ENCODE results near the gene DCUN1D4.
A peak's percentile ranks its signal among the peaks of the same experiment; 100 is the strongest.
"Not testable (repeated sequence)": the region's sequence is repeated elsewhere in the genome, so short reads cannot be mapped to it uniquely, and the experiment has no call there.

DCUN1D4 gene

DNA sequence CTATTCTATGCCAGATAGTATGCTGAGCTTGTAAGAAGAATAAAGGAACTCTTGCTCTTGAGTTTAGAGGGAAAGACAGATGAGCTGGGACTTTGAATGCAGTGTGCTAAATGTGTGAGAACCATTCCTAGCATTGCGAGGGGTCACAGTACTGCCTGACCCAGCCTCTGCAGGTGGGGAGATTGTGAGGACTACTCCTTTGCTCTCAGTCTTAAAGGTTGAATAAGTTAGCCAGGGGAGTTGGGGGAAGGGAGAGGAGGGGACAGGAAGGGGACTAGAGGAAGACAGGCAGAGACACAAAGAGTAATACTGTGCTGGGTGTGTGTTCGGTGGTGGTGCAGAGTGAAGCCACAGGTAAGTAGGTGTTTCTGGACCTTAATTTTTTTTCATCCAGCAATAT lies 41.7 kb downstream of the DCUN1D4 start:
- DNase-seq (ENCODE audit: low read depth), result no peak
- no peak overlapping the region for H3K4me3 ChIP-seq (ENCODE audit: low read depth, low read length)

GRCh38 chr4:51885363-51885762 lies 42.4 kb downstream of the DCUN1D4 start:
- DNase-seq (ENCODE audit: low read depth), result no peak
- no peak overlapping the region for H3K4me3 ChIP-seq (ENCODE audit: low read depth, low read length)

DNA sequence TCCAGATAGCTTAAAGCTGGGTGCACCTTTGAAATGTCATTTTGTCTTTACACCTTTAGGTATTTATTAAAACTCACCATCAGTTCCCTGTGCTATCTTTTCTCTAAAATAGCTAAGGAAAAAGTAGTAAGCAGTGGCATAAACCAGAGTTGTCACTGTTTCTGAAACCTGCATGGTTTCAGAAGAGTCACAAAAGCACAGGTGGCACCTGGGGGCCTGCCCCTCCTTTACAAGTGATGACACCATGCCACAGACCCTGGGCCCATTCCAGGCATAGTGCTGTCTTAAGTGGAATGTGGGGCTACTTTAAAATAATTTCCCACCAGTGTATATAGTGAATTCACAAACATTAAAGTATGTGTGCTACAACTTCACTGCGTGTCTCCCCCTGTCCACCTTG lies 47.8 kb downstream of the DCUN1D4 start:
- no peak for DNase-seq (ENCODE audit: low read depth)
- H3K4me3 ChIP-seq (ENCODE audit: low read depth, low read length), result no peak overlapping the region

GRCh38 chr4:51893402-51893801 lies 50.4 kb downstream of the DCUN1D4 start:
- not testable (repeated sequence) for H3K4me3 ChIP-seq (ENCODE audit: low read depth, low read length); DNase-seq (ENCODE audit: low read depth)

GRCh38 chr4:51894059-51894645 lies 51.2 kb downstream of the DCUN1D4 start:
- peak; percentile 28 for DNase-seq (ENCODE audit: low read depth)
- H3K4me3 ChIP-seq (ENCODE audit: low read depth, low read length), result no peak overlapping the region

DNA sequence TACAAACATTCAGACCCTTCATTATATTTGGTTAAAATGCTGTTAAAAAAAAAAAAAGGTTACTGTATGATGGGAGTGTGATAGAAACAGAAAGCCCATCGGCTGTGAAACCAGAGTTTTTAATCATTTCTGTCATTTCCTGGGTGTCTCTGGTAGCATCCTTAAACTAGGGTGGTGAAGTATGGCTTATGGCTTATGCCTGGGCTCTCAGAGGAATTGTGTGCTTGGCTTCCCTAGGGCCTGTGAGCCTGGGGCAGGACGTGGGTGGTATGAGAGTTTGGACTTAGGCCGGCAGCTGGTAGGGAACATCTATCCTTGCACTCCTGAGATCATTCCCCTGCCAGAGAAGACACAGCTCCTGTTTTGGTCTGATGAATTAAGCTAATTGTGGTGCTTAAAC lies 52.2 kb downstream of the DCUN1D4 start:
- H3K4me3 ChIP-seq (ENCODE audit: low read depth, low read length), result no peak overlapping the region
- no peak for DNase-seq (ENCODE audit: low read depth)

DNA sequence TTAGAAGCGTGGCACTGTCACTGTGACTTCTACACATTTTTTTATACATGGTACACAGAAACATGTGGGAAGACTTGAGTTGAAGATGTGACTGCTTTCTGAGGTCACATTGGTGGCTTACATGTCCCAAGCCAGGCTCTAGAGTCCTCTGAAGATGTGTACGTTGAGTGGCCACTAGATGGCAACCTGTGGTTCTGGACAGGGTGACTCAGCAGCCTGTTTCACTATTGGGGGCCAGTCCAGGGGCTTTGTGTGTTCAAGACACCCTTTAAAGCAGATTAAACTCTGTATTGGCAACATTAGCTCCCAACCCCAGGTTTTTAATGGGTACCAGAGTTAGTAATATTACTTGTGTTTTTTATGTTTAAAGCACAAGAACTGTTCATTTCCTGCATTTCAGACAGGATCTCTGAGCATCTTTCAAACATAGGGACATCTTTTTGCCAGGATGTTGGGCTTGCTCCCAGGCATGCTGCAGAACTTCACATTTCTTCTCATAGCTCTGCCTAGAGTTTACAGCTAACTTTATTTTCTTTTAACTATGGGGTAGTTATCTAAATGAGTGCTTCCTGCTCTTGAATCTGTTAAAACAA lies 53.0 kb downstream of the DCUN1D4 start:
- no peak overlapping the region for H3K4me3 ChIP-seq (ENCODE audit: low read depth, low read length)
- peak; percentile 20 for DNase-seq (ENCODE audit: low read depth)

- DNase-seq (ENCODE audit: low read depth), result no peak
- no peak overlapping the region for H3K4me3 ChIP-seq (ENCODE audit: low read depth, low read length)
Measured at GRCh38 chr4:51901363-51901762, 58.4 kb downstream of the DCUN1D4 start.

DNA sequence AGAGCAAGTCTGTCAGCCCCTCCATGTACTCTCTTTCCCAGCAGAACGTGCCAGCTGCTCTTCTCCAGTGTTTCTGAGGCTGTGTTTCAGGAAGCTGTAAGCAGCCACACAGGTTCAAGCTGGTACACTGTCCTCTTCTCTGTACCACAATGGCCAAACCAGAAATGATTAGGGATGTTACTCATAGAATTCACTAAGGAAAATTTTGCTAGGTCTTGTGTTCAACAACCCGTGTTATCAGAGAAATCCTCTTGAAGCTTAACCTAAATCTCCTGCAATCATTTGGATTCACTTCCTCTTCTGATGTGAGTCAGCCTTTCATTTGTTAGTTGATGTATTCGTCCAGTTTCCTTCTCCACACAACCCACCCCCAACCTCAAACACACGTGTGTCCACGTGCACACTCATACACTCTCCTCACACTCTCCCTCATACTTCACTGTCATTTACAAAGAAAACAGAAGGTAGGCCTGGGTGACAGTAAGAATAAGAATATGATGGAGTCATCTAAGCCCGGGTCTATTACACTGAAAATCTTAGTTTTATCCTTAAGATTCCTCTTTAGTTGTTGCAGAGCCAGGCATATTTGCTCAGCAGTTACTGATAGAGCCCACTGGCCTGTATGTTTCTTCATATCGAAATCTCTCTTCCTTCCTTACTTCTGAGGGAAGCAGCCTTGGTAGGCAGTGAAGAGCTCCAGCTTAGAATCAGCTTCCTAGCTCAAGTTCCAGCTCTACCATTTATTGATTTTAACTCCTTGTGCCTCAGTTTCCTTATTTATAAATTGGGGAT lies 63.4 kb downstream of the DCUN1D4 start:
- H3K4me3 ChIP-seq (ENCODE audit: low read depth, low read length), result no peak overlapping the region
- DNase-seq (ENCODE audit: low read depth), result no peak

GRCh38 chr4:51907006-51907669 lies 64.2 kb downstream of the DCUN1D4 start:
- no peak for DNase-seq (ENCODE audit: low read depth)
- no peak overlapping the region for H3K4me3 ChIP-seq (ENCODE audit: low read depth, low read length)

GRCh38 chr4:51909236-51909703 lies 66.3 kb downstream of the DCUN1D4 start:
- no peak for DNase-seq (ENCODE audit: low read depth)
- no peak overlapping the region for H3K4me3 ChIP-seq (ENCODE audit: low read depth, low read length)

DNA sequence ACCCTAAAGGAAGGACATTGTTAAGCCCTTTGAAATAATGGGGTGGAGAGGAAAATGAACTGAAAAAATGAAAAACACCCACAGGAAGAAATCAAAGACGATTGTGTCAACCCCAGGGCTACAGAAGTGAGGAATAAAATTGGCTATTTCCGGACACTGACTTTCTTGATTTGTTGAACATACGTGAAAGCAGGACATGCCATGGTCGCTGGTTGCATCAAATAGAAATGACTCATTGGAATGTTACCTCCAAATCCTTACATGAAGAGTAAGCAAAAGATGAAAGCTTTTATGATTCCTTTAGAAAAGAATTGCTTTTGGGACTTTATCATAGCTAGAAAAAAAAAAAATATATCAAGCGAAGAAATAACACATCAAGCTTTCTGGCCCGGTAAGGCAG lies 75.3 kb downstream of the DCUN1D4 start:
- DNase-seq (ENCODE audit: low read depth), result no peak
- H3K4me3 ChIP-seq (ENCODE audit: low read depth, low read length), result no peak overlapping the region

- no peak overlapping the region for H3K4me3 ChIP-seq (ENCODE audit: low read depth, low read length)
- DNase-seq (ENCODE audit: low read depth), result no peak
Measured at GRCh38 chr4:51923343-51923742, 80.4 kb downstream of the DCUN1D4 start.

DNA sequence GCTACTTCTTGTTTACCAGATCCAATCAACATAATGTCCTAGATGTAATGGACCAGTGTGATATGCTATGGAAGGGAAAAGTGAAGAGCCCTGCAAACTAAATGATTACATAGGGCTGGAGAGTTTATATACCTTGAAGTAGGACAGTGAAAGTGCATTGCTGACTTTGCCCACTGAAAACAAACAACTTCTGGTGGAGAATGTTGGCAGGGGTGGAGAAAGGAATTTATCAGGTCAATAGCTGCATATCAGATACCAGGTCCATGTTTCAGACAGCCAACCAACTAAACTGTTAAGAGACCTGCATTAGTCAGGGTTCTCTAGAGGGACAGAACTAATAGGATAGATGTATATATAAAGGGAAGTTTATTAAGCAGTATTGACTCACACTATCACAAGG lies 82.4 kb downstream of the DCUN1D4 start:
- no peak overlapping the region for H3K4me3 ChIP-seq (ENCODE audit: low read depth, low read length)
- no peak for DNase-seq (ENCODE audit: low read depth)

- no peak for DNase-seq (ENCODE audit: low read depth)
- no peak overlapping the region for H3K4me3 ChIP-seq (ENCODE audit: low read depth, low read length)
Measured at GRCh38 chr4:51930557-51930956, 87.6 kb downstream of the DCUN1D4 start.

DNA sequence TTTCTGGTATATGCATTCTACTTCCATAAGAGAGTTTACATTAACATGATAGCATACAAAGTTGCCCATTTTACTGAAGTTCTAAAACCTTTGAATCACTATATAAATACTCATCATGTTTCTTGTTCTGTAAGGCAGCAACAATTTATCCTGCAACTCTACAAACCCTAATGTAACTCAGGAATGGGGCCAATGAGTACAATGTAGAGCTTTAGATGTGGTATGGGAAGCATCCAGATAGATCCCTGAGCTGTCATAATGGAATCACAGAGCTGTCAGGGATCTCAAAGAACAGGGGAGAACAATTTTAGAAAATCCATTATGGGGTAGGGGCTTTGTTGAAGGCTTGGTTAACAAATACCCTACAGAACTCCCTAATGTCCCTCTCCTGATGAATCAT lies 88.5 kb downstream of the DCUN1D4 start:
- no peak for DNase-seq (ENCODE audit: low read depth)
- no peak overlapping the region for H3K4me3 ChIP-seq (ENCODE audit: low read depth, low read length)

DNA sequence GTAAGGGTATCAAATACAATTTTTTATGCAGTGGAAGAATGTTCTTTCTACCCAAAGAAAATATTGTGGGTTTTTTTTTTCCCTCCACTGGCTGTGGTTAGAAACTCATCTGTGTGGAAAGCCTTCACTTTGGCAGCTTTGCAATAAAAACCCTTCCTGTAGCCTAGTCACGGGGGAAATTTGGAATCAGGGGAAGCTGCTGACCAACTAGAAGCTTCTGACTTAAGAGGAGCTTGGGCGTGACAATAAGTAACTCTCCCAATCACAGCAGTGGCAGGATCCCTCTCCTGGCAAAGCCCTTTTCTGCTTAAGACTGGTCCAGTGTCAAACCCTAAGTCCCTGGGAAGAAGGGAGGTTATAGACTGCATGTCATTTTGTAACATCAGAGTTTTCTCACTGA lies 89.3 kb downstream of the DCUN1D4 start:
- no peak overlapping the region for H3K4me3 ChIP-seq (ENCODE audit: low read depth, low read length)
- DNase-seq (ENCODE audit: low read depth), result peak; percentile 14

DNA sequence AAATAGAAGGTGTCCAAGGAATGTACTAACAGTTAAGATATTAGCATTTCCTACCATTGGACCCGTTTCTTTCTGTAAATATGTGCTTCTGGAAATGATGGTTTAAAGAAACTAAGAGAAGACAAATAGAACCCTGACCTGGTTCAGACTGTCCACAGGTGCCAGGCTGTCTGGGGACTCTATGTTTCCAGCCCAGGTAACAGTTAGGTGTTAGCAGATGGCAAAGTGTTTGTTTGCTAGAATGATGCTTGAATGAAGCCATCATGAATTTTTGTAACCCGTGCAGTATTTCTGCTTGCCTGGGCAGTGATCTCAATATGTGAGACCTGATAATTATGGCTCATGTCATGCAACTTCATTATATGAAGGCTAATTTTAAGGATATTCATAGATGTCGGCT lies 89.7 kb downstream of the DCUN1D4 start:
- H3K4me3 ChIP-seq (ENCODE audit: low read depth, low read length), result no peak overlapping the region
- DNase-seq (ENCODE audit: low read depth), result no peak

DNA sequence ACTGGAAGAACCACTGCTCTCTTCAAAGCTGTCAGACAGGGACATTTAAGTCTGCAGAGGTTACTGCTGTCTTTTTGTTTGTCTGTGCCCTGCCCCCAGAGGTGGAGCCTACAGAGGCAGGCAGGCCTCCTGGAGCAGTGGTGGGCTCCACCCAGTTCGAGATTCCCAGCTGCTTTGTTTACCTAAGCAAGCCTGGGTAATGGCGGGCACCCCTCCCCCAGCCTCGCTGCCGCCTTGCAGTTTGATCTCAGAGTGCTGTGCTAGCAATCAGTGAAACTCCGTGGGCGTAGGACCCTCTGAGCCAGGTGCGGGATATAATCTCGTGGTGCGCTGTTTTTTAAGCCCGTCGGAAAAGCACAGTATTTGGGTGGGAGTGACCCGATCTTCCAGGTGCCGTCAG lies 97.5 kb downstream of the DCUN1D4 start:
- not testable (repeated sequence) for H3K4me3 ChIP-seq (ENCODE audit: low read depth, low read length); DNase-seq (ENCODE audit: low read depth)

DNA sequence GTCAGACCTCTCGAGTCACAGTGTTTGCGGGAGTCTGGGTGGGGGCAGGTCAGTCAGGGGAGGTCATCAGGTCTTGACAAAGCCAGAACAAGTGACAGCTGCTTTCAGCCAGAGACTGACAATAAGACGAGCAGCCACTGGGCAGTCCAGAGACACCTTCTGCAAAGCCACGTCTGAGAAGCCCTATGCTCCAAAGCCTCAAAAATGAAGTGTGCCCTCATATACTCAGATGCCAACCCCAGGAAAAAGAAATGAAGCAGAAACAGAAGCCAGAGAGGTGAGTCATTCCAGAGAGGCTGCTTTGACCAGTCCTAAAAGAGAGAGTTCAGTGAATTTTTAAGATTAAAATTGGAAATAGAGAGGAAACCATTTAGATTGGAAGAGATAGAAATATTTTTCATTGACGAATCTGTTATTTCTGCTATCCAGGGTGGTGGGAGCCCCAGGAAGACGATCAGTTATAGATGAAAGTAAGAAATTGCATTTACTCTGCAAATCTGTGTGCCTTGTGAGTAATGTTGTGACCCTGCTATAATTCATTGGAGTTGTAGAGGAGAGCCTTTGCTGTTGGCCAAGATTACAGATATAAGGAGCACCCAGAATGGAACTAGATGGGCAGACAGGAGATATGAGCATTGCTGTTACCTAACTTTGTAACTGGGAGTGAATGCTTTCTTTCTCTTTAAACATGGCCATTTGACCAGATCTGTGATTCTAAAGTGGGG lies 99.3 kb downstream of the DCUN1D4 start:
- no peak overlapping the region for H3K4me3 ChIP-seq (ENCODE audit: low read depth, low read length)
- DNase-seq (ENCODE audit: low read depth), result no peak

Measured in skeletal muscle cell (primary cell).